ENCODE measurements around the gene OR2S2. TPM values are rescaled to one million over a fixed set of nuclear protein-coding genes. Genes with fewer than 3 reads are reported as not detected.

The OR2S2 gene
- total and polyA plus RNA-seq, 12 donors = not detected

DNA sequence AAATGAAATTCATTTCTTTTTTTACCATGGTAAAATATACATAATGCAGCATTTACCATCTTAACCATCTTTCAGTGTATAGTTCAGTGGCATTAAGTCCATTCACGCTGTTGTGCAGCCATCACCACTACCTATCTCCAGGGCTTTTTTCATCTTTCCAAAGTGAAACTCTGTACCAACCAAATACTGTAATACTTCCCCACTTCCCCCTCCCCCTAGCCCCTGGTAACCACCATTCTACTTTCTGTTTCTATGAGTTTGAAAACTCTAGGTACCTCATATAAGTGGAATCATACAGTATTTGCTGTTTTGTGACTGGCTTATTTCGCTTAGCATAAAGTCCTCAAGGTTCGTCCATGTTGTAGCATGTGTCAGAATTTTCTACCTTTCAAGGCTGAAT, 25.2 kb downstream of the OR2S2 start:
- Histone ChIP-seq H3K9me3 (no peaks in the 10 kb centered on the region), H3K27me3 (no peaks in the 10 kb centered on the region), H3K36me3 (no peaks in the 10 kb centered on the region), H3K4me1 (peaks cover 0 to 27% (median 0%) of the 10 kb centered on the region in 9 donors), H3K4me3 (no peak overlapping the region), H3K27ac (no peak overlapping the region)
- WGBS, 2 donors = 96 to 97% methylated on average over 3 of the region's 3 CpGs
- DNase-seq (no peak), ATAC-seq (no peak)
- intact Hi-C loops (cut with DNase I) = no loop called here
- TF ChIP-seq, protein P1, sequence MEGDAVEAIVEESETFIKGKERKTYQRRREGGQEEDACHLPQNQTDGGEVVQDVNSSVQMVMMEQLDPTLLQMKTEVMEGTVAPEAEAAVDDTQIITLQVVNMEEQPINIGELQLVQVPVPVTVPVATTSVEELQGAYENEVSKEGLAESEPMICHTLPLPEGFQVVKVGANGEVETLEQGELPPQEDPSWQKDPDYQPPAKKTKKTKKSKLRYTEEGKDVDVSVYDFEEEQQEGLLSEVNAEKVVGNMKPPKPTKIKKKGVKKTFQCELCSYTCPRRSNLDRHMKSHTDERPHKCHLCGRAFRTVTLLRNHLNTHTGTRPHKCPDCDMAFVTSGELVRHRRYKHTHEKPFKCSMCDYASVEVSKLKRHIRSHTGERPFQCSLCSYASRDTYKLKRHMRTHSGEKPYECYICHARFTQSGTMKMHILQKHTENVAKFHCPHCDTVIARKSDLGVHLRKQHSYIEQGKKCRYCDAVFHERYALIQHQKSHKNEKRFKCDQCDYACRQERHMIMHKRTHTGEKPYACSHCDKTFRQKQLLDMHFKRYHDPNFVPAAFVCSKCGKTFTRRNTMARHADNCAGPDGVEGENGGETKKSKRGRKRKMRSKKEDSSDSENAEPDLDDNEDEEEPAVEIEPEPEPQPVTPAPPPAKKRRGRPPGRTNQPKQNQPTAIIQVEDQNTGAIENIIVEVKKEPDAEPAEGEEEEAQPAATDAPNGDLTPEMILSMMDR (IDR thresholded peaks at IDR 0.05) = no peak

GRCh38 chr9:35930989-35931388, 27.0 kb downstream of the OR2S2 start:
- no peak overlapping the region for H3K27ac ChIP-seq
- H3K4me1 ChIP-seq = peaks cover 0 to 25% (median 0%) of the 10 kb centered on the region in 9 donors
- WGBS, 2 donors = 96 to 97% methylated on average over 3 of the region's 3 CpGs
- TF ChIP-seq, protein P1 (IDR thresholded peaks at IDR 0.05) = no peak
- no peaks in the 10 kb centered on the region for H3K27me3 ChIP-seq
- DNase-seq (no peak), ATAC-seq (no peak)
- H3K36me3 ChIP-seq = no peaks in the 10 kb centered on the region
- H3K4me3 ChIP-seq = no peak overlapping the region
- no peaks in the 10 kb centered on the region for H3K9me3 ChIP-seq
- intact Hi-C loops (cut with DNase I) = no loop called here

- Histone ChIP-seq H3K27me3 (no peaks in the 10 kb centered on the region), H3K27ac (no peak overlapping the region), H3K9me3 (no peaks in the 10 kb centered on the region), H3K4me1 (peaks cover 0 to 24% (median 0%) of the 10 kb centered on the region in 9 donors), H3K36me3 (no peaks in the 10 kb centered on the region), H3K4me3 (no peak overlapping the region)
- TF ChIP-seq, protein P1 (IDR thresholded peaks at IDR 0.05) = no peak
- intact Hi-C loops (cut with DNase I) = no loop called here
- no peak for ATAC-seq
- no peak for DNase-seq
These were observed 27.4 kb downstream of the OR2S2 start for GRCh38 chr9:35930521-35930920.

GRCh38 chr9:35929453-35929718, 28.6 kb downstream of the OR2S2 start:
- DNase-seq = no peak
- intact Hi-C loops (cut with DNase I) = no loop called here
- H3K36me3 ChIP-seq = no peaks in the 10 kb centered on the region
- H3K4me3 ChIP-seq = no peak overlapping the region
- ATAC-seq = peak in 1 of 8 donors; percentile 69
- no peaks in the 10 kb centered on the region for H3K9me3 ChIP-seq
- 66 to 72% methylated on average over 6 of the region's 6 CpGs for WGBS, 2 donors
- H3K27ac ChIP-seq = peak overlapping the region in 9 of 10 donors; percentile 7 to 70 (median 62)
- TF ChIP-seq, protein P1 (IDR thresholded peaks at IDR 0.05) = no peak
- H3K4me1 ChIP-seq = peaks cover 0 to 34% (median 2%) of the 10 kb centered on the region in 9 donors
- H3K27me3 ChIP-seq = no peaks in the 10 kb centered on the region

Measured in heart right ventricle (tissue), 16 donors.